HTR-8/SVneo (cell line): ENCODE measurements around the gene ZNF443.
"Not testable (repeated sequence)": the region's sequence is repeated elsewhere in the genome, so short reads cannot be mapped to it uniquely, and the experiment has no call there.

Source experiments
- DNase-seq: peaks from one replicate; pipeline ENCODE4 v3.0.0; 2011; ENCODE audit warnings: low spot score, mixed read lengths; ENCODE audit not compliant: insufficient read length
- FAIRE-seq: peaks from 2 replicates; lab custom pipeline; 2011; peaks lifted over from hg19 to GRCh38; lab: Jason Lieb, UNC

The ZNF443 gene

GRCh38 chr19:12440541-12441316 is at the start of gene ZNF443:
Gene ZNF443, minus strand, starts transcription at chr19:12441021. Its CDS starts 107 bp downstream, at chr19:12440914.
- FAIRE-seq, result peak; percentile 81

DNA sequence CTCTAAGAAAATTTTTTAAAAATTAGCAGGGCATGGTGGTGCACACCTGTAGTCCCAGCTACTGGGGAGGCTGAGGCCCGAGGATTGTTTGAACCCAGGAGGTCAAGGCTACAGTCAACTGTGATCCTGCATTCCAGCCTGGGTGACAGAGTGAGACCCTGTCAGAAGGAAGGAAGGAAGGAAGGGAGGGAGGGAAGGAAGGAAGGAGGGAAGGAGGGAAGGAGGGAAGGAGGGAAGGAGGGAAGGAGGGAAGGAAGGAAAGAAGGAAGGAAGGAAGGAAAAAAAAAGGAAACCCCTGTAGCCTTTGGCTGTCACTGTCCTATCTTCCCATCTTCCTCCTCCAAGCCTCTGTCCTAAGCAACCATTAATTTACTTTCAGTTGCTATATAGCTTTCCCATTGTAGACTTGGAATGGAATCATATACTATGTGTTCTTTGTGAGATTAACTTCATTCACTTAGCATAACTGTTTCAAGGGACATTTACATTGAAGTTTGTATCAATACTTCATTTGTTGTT is 45.5 kb upstream of the ZNF443 start:
- not testable (repeated sequence) for FAIRE-seq, DNase-seq

More at GRCh38 chr19:12440541-12441316, at the start of gene ZNF443:
- DNase-seq, result peak; percentile 94

GRCh38 chr19:12485571-12485970 is 44.8 kb upstream of the ZNF443 start:
- no peak for DNase-seq
- FAIRE-seq, result no peak

- no peak for FAIRE-seq
- no peak for DNase-seq
Measured at GRCh38 chr19:12485052-12485416, 44.2 kb upstream of the ZNF443 start.

GRCh38 chr19:12484371-12485051 is 43.7 kb upstream of the ZNF443 start, which contains the start of gene ZNF709:
Gene ZNF709, minus strand, starts transcription at chr19:12484816. Its CDS starts 159 bp downstream, at chr19:12484657.
- FAIRE-seq (peak; percentile 98), DNase-seq (peak; percentile 95)

DNA sequence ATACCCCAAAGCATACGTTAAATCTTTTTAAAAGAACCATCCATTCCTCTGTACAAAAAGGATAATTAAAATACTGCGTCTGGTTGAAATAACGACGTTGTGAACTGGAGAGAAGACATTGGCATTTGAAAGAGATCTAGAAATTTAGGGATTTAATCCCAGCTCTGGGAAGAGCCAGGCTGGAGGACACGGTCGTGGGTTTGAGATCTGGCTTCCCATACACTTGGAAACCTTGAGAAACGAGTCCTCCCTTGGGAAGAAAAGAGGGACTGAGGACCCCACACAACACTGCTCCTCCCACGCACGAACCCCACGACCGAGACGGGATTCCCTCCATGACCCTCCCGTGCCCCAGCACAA is 43.2 kb upstream of the ZNF443 start:
- DNase-seq (no peak), FAIRE-seq (no peak)

DNA sequence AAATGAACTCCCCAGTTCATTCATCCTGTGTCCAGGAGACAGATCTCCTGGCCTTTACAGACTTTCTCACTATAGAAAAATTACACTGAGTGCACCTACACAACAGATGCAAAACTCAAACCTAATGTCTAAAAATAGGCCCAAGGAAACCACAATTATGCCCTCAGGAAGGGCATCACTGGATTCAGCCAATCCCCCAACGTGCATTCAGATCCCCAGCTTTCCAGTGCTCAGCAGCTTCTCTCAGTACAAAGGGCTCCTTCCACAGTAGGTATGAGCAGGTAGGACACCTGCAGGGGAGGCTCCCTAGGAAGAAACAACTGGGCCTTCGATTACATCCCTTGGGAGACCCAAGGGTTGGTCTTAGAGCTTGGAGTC is 41.7 kb upstream of the ZNF443 start:
- DNase-seq (no peak), FAIRE-seq (no peak)

GRCh38 chr19:12481781-12482508 is 41.1 kb upstream of the ZNF443 start:
- FAIRE-seq (peak; percentile 23), DNase-seq (no peak)

DNA sequence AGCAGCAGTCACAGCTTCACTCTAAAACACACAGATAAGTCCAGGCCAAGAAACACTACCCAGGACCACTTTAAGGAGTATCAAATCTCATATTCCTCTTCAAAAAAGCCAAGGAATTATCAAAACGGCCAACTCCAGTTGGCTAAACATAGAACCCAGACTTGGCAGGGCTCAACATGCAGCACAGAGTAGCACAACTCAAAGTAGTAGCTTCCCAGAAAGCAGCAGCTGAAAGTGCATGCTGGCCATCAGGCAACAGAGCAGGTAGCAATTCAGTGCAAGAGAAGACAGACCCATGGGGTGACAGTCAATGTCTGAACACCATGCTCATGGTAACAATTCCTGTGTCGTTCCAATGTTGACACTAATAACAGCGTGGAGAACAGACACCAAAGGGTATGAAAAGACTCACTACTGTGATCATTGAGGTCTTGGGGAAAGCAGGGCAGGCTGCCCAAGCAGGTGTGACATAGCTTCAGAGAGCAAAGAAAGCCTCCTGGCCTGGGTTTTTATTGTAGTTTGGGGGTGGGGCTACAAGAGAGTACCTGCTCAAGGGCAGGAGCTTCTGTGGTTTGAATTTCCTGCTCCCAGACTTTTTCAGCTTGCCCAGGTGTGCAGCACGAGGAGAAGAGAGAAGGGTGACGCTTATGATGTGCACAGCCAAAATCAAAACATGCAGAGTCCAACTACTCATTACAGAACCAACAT is 37.6 kb upstream of the ZNF443 start:
- DNase-seq, result no peak
- peak; percentile 54 for FAIRE-seq

DNA sequence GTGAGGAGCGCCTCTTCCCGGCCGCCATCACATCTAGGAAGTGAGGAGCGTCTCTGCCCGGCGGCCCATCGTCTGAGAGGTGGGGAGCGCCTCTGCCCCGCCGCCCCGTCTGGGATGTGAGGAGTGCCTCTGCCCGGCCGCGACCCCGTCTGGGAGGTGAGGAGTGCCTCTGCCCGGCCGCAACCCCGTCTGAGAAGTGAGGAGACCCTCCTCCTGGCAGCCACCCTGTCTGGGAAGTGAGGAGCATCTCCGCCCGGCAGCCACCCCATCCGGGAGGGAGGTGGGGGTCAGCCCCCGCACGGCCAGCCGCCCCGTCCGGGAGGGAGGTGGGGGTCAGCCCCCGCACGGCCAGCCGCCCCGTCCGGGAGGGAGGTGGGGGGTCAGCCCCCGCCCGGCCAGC is 26.8 kb upstream of the ZNF443 start:
- DNase-seq, FAIRE-seq: not testable (repeated sequence)

DNA sequence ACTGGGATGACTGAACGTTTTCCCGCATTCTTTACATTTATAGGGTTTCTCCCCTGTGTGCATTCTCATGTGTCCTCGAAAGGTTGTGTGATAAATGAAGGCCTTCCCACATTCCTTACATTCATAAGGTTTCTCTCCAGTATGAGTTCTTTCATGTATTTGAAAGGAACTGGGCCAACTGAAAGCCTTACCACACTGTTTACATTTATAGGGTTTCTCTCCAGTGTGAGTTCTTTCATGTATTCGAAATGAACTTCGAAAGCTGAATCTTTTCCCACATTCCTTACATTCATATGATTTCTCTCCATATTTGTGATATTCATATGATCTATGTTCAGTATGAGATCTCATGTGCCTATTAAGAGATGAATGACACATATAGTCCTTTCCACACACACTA is 24.4 kb upstream of the ZNF443 start:
- DNase-seq (no peak), FAIRE-seq (no peak)

DNA sequence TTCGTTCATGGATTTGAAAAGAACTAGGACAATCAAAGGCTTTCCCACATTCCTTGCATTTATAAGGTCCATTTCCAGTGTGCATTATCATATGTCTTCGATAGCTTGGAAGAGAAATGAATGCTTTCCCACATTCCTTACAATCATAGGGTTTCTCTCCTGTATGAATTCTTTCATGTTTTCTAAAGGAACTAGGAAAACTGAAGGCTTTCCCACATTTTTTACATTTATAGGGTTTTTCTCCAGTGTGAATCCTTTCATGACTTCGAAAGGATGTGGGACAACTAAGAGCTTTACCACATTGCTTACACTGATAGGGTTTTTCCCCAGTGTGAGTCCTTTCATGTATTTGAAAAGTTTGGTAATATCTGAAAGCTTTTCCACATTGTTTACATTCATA is 23.9 kb upstream of the ZNF443 start:
- DNase-seq (no peak), FAIRE-seq (no peak)

- FAIRE-seq, DNase-seq: not testable (repeated sequence)
Measured at GRCh38 chr19:12464139-12464538, 23.3 kb upstream of the ZNF443 start.

DNA sequence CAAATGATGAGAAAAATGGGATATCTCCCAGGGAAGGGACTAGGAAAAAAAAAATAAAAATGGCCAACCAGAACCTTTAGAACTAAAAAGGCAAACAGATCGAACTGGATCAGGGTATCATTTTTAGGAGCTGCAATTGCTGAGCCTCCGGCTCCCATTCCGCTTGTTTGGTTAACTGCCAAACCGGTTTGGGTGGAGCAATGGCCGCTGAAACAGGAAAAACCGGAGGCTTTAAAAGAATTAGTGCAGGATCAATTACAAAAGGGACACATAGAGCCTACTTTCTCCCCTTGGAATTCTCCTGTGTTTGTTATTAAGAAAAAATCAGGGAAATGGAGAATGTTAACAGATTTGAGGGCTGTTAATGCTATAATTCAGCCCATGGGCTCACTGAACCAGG is 12.7 kb upstream of the ZNF443 start:
- DNase-seq (no peak), FAIRE-seq (no peak)

DNA sequence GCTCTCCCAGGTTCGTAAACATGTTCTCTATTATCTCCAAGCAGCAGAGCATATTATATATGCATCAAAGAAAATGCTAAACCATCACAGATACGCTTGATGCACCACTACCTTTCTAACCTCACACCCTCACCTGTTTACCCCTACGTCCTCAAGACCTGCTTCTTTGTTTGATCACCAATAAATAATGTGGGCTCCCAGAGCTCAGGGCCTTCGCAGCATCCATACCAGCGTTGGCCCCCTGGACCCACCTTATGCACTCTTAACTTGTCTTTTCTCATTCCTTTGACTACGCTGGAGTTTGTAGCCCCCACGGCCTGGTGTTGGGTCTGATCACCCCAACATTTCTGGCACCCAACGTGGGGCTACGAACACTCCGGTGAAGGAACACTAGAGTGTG is 10.0 kb upstream of the ZNF443 start:
- DNase-seq (no peak), FAIRE-seq (no peak)

DNA sequence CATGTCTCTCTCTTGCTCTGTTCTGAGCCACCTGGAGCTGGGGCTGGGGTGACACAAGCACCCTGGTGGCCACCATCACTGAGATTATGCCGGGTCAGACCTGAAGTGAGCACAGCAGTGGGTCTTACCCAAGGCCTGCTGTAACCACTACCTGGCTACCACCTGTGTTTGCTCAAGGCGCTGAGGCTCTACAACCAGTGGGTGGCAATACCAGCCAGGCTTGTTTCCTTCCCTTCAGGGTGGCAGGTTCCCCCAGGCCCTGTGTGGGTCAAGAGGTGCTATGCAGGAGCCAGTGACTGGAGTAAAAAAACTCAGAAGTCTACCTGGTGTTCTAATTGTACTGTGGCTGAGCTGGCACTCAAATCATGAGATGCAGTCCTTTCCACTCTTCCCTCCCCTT is 8.0 kb upstream of the ZNF443 start:
- FAIRE-seq (no peak), DNase-seq (no peak)

- FAIRE-seq, result peak; percentile 33
- DNase-seq, result not testable (repeated sequence)
Measured at GRCh38 chr19:12439686-12440540, 908 bp downstream of the ZNF443 start.

DNA sequence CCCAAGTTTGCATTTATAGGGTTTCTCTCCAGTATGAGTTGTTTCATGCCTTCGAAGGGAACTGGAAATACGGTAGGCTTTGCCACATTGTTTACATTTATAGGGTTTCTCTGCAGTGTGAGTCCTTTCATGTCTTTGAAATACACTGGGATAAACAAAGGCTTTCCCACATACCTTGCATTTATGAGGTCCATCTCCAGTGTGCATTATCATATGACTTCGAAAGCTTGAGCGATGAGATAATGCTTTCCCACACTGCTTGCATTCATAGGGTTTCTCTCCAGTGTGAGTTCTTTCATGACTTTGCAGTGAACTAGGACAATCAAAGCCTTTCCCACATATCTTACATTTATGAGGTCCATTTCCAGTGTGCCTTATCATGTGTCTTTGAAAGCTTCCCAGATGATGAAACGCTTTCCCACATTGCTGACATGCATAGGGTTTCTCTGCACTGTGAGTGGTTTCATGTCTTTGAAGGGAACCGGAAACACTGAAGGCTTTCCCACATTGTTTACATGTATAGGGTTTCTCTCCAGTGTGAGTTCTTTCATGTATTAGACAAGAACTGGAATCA is 10.0 kb downstream of the ZNF443 start:
- not testable (repeated sequence) for DNase-seq, FAIRE-seq

- no peak for FAIRE-seq
- no peak for DNase-seq
Measured at GRCh38 chr19:12425888-12426274, 14.9 kb downstream of the ZNF443 start.
